Breast epithelium (tissue), 3 donors: ENCODE measurements around the gene ERF.

ENCODE experiments used
- CTCF ChIP-seq, 3 donors: fragments of 450-650 bp; IDR thresholded peaks; one replicate each; pipeline ENCODE4 v1.5.1; 2016 to 2017; ENCODE audit warnings: antibody characterized with exemption in 3 of 3, mild to moderate bottlenecking in 3 of 3, moderate library complexity in 3 of 3
- POLR2A ChIP-seq: fragments of 450-650 bp; IDR thresholded peaks from one replicate; pipeline ENCODE4 v1.6.1; 2016; ENCODE audit warnings: antibody characterized with exemption, mild to moderate bottlenecking, moderate library complexity

GRCh38 chr19:42228641-42229040, 26.3 kb downstream of the ERF start:
- TF ChIP-seq CTCF (IDR thresholded peaks at IDR 0.05) (no peak), POLR2A (no peak)
